Measurements from ENCODE around the gene NFILZ.

NFILZ gene

GRCh38 chr19:8580710-8581281 is 49.6 kb upstream of the NFILZ start (continued):
- TF ChIP-seq ZNF18 (tag by site-specific recombination; IDR thresholded peaks at IDR 0.05) (no peak), ZNF335 (tag by site-specific recombination; conservative IDR thresholded peaks at IDR 0.05) (0 out of 2 replicates have a peak, but pooled peaks have one; percentile 19), PRDM1 (tag by site-specific recombination; IDR thresholded peaks at IDR 0.05) (peak; percentile 59), ZNF76 (tag by site-specific recombination; IDR thresholded peaks at IDR 0.05; ENCODE audit: borderline replicate concordance, low read depth) (no peak; the same call in 1 of the 2 replicates), ZNF302 (tag by site-specific recombination; IDR thresholded peaks at IDR 0.05; ENCODE audit: low read depth) (no peak), ZBTB11 (tag by site-specific recombination; conservative IDR thresholded peaks at IDR 0.05; ENCODE audit: low read depth) (0 out of 2 replicates have a peak, but pooled peaks have one; percentile 14), GLIS2 (tag by site-specific recombination; IDR thresholded peaks at IDR 0.05) (peak; percentile 52; the same call in 1 of the 2 replicates), ZNF202 (tag by site-specific recombination; IDR thresholded peaks at IDR 0.05; ENCODE audit: borderline replicate concordance) (no peak), ZNF2 (tag by site-specific recombination; IDR thresholded peaks at IDR 0.05) (peak; percentile 78; the same call in 1 of the 2 replicates), ZNF292 (tag by site-specific recombination; IDR thresholded peaks at IDR 0.05; ENCODE audit: borderline replicate concordance, low read depth) (no peak), ZEB2 (tag by site-specific recombination; IDR thresholded peaks at IDR 0.05) (peak; percentile 53; the same call in 1 of the 2 replicates), ZNF148 (tag by site-specific recombination; IDR thresholded peaks at IDR 0.05; ENCODE audit: borderline replicate concordance) (no peak), HOXA7 (CRISPR knock-in tag; IDR thresholded peaks at IDR 0.05; ENCODE audit: borderline replicate concordance) (no peak), ZBTB48 (tag by site-specific recombination; IDR thresholded peaks at IDR 0.05) (no peak), ZNF514 (tag by site-specific recombination; IDR thresholded peaks at IDR 0.05) (no peak), ZIC2 (tag by site-specific recombination; IDR thresholded peaks at IDR 0.05) (peak; percentile 50), ZNF654 (tag by site-specific recombination; IDR thresholded peaks at IDR 0.05; ENCODE audit: low read depth) (peak; percentile 87), KLF16 (tag by site-specific recombination; IDR thresholded peaks at IDR 0.05) (0 out of 2 replicates have a peak, but pooled peaks have one; percentile 54), PRDM6 (tag by site-specific recombination; IDR thresholded peaks at IDR 0.05) (no peak), ZNF184 (tag by site-specific recombination; IDR thresholded peaks at IDR 0.05) (0 out of 2 replicates have a peak, but pooled peaks have one; percentile 17), KLF17 (tag by site-specific recombination; IDR thresholded peaks at IDR 0.05) (peak; percentile 74; the same call in 1 of the 2 replicates), ZFP69B (tag by site-specific recombination; IDR thresholded peaks at IDR 0.05) (0 out of 2 replicates have a peak, but pooled peaks have one; percentile 21), MZF1 (tag by site-specific recombination; IDR thresholded peaks at IDR 0.05; ENCODE audit: borderline replicate concordance) (no peak), ZBTB49 (tag by site-specific recombination; IDR thresholded peaks at IDR 0.05; ENCODE audit: low read depth) (no peak), KLF8 (tag by site-specific recombination; IDR thresholded peaks at IDR 0.05) (peak; percentile 42; the same call in 1 of the 2 replicates), ZNF544 (tag by site-specific recombination; IDR thresholded peaks at IDR 0.05) (no peak), ZNF391 (tag by site-specific recombination; IDR thresholded peaks at IDR 0.05; ENCODE audit: borderline replicate concordance, low read depth) (0 out of 2 replicates have a peak, but pooled peaks have one; percentile 44)

Data from HEK293 (cell line).